Heart right ventricle (tissue), 16 donors: ENCODE data around the gene GDI1. TPM values are rescaled to one million over a fixed set of nuclear protein-coding genes. Genes with fewer than 3 reads are reported as not detected.

Experiments used
- ATAC-seq, 8 donors: fragments of 200-7000 bp; cut with Tn5 transposase; one replicate each; pipeline ENCODE4 v1.9.1; 2020; ENCODE audit warnings: mild to moderate bottlenecking in 8 of 8, moderate library complexity in 8 of 8, moderate number of reproducible peaks in 1 of 8
- DNase-seq, 2 donors: peaks; one replicate each; pipeline ENCODE4 v3.0.0-alpha.2; 2020
- H3K27ac ChIP-seq, 10 donors: fragments of 200-600 bp; sonication (generic) in 2 of 10; one replicate each; pipeline versions ENCODE4 v1.5.0 to v1.8.0; 2020 to 2022; ENCODE audit warnings: mild to moderate bottlenecking in 3 of 10
- H3K27me3 ChIP-seq, 7 donors: fragments of 200-600 bp; one replicate each; pipeline ENCODE4 v1.8.0; 2021 to 2022; ENCODE audit warnings: mild to moderate bottlenecking in 2 of 7
- H3K36me3 ChIP-seq, 9 donors: fragments of 200-600 bp; sonication (generic) in 1 of 9; one replicate each; pipeline versions ENCODE4 v1.5.0 to v1.8.0; 2020 to 2022; ENCODE audit warnings: mild to moderate bottlenecking in 2 of 9
- H3K4me1 ChIP-seq, 9 donors: fragments of 200-600 bp; sonication (generic) in 1 of 9; one replicate each; pipeline versions ENCODE4 v1.5.0 to v1.8.0; 2020 to 2022; ENCODE audit warnings: mild to moderate bottlenecking in 4 of 9
- H3K4me3 ChIP-seq, 10 donors: fragments of 200-600 bp; sonication (generic) in 2 of 10; one replicate each; pipeline versions ENCODE4 v1.5.0 to v1.8.0; 2020 to 2022; ENCODE audit warnings: mild to moderate bottlenecking in 7 of 10, moderate library complexity in 2 of 10
- H3K9me3 ChIP-seq, 11 donors: fragments of 200-600 bp in 10 of 11; sonication (generic) in 2 of 11; one replicate each; pipeline versions ENCODE4 v1.5.0 to v1.8.0; 2013 to 2022; ENCODE audit warnings: mild to moderate bottlenecking in 2 of 11, control low read depth in 1 of 11, moderate library complexity in 1 of 11
- WGBS, 2 donors: extraction: QIAGEN DNeasy Blood & Tissue Kit; methylation state at CpG; one replicate each; pipeline ENCODE4 v1.1.7; 2013; ENCODE audit warnings: inconsistent platforms in 1 of 2; 5-methylcytosine and 5-hydroxymethylcytosine counted together
- intact Hi-C, 10 donors: fragments of 100-400 bp; cut with DNase I; formaldehyde crosslinking; loops; one replicate each; pipeline versions ENCODE4 v1.11.1 to v1.14.2; 2022
- polyA plus RNA-seq, 2 donors: library from polyadenylated mRNA; stranded (reverse); fragments of 200-250 nt; gene quantifications; one replicate each; pipeline ENCODE4 v1.2.3, GENCODE V29; 2013
- total RNA-seq, 10 donors: library from RNA; stranded (reverse); fragmentation: NEBNext Ultra II Directional in 3 of 10; extraction: Animal tissue kit (Norgen Biotek cat#: 25700) in 3 of 10; gene quantifications; one replicate each; pipeline versions ENCODE4 v1.2.1 to v1.2.4, GENCODE V29; 2021 to 2023
- TF ChIP-seq, protein P1 (sequence below), 9 donors: fragments of 200-600 bp; sonication (generic) in 2 of 9; IDR thresholded peaks; one replicate each; pipeline versions ENCODE4 v1.5.0 to v1.8.0; 2021 to 2022; ENCODE audit warnings: antibody characterized with exemption in 9 of 9, mild to moderate bottlenecking in 5 of 9, moderate library complexity in 1 of 9
- donor health status: Arrhythmogenic right ventricular cardiomyopathy.
- donor health status: ischemic (EF 13 %, LVEDD 7.1; RV severe dilation, severe dysfunction).
- donor health status: healthy with polysubstance abuse.
- donor health status: DM: no; HTN: yes; CAD: no.
- donor health status: DM: no; HTN: no; CAD: no.
- donor health status: ischemic (EF 25% LVEDD 6.9; RV normal size, moderate dysfunction).
- donor health status: ischemic (EF 25% LVEDD 5.7; RV mildly dilated, moderate dysfunction).
- donor health status: healthy.
- donor health status: DM: yes; HTN: yes; CAD: no.
- donor health status: Ischemic cardiomyopathy.
- donor health status: ischemic (EF 35%, LVEDD 5.7; RV mildly dilated, moderate dysfunction).
- donor health status: nonischemic (EF 11% LVEDD 7.7; RV severe dilation, severe dysfunction).
- donor health status: DM: yes; HTN: yes; CAD: no.
- donor health status: PGD.
- donor health status: ischemic (EF 29% LVEDD 5.4; RV normal size, mild dysfunction).
- donor health status: nonischemic (EF 23%, LVEDD 6.1; RV moderate dilation, normal function).

The GDI1 gene
- total and polyA plus RNA-seq, 12 donors = 67.5 to 117 (median 79.3) TPM

DNA sequence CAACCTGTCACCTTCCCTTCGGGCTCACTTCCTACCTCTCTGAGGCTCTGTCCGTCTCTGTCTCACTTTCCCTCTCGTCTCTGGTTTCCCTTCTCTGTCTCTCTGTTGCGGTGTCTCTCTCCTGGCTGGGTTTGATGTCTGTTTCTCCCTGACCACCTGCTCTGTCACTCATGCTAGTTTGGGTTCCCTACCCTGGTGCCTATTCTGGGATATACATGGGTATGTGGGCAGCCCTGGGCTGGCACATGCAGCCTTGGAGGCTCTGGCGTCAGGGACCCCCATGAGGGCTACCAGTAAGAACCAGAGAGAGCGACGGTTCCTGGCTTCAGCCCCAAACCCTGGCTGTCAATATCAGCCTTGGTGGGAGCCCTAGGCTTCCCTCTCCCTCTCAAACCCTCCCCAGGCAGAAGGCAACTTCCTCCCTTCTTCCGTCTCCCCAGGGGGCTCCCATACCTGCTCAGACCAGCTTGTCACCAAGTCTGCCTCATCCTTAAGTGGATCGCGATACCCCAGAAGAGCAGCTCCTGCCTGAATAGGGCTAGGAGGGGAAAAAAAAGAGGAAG, 28.2 kb upstream of the GDI1 start:
- ATAC-seq (no peak), DNase-seq (no peak)
- intact Hi-C loops = no loop called here
- peaks cover 0 to 7% (median 0%) of the 10 kb centered on the region in 9 donors for H3K36me3 ChIP-seq
- H3K4me3 ChIP-seq = peak overlapping the region in 9 of 10 donors; percentile 18 to 55 (median 46)
- 42 to 47% methylated on average over 7 to 10 of the region's 10 CpGs for WGBS, 2 donors
- H3K4me1 ChIP-seq = peaks cover 0 to 32% (median 12%) of the 10 kb centered on the region in 9 donors
- TF ChIP-seq, protein P1, sequence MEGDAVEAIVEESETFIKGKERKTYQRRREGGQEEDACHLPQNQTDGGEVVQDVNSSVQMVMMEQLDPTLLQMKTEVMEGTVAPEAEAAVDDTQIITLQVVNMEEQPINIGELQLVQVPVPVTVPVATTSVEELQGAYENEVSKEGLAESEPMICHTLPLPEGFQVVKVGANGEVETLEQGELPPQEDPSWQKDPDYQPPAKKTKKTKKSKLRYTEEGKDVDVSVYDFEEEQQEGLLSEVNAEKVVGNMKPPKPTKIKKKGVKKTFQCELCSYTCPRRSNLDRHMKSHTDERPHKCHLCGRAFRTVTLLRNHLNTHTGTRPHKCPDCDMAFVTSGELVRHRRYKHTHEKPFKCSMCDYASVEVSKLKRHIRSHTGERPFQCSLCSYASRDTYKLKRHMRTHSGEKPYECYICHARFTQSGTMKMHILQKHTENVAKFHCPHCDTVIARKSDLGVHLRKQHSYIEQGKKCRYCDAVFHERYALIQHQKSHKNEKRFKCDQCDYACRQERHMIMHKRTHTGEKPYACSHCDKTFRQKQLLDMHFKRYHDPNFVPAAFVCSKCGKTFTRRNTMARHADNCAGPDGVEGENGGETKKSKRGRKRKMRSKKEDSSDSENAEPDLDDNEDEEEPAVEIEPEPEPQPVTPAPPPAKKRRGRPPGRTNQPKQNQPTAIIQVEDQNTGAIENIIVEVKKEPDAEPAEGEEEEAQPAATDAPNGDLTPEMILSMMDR (IDR thresholded peaks at IDR 0.05) = no peak
- no peaks in the 10 kb centered on the region for H3K27me3 ChIP-seq
- no peaks in the 10 kb centered on the region for H3K9me3 ChIP-seq
- H3K27ac ChIP-seq = peak overlapping the region in 9 of 10 donors; percentile 53 to 86 (median 79)

DNA sequence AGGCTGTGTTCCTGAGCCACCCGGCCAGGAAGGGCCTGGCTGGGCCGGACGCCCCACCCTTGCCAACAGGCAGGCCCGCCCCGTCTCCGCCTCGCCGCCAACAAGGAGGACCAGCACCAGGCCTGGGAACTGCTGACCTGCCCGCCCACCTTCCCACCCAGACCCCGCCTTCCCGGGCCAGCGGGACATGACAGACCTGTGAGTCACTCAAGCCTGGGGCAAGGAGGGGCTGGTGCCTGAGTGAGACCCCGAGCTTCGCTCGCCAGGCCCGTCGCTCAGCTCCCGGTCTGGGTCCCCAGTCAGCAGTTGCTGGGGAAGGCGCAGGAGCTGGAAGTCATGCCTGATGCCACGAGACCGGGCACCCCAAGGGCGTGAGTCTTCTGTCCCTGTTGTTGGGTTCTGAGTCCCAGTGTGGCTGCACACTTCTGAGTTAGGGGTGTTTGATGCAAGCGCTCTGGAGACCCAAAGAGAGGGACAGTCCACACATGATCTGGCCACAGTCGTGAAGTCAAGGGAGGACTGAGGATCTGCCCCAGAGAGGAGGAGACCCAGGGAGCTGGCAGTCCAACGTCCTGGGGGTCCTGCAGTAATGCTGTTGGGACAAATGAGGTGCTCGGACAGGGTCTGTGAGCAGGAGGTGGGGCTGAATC, 27.6 kb upstream of the GDI1 start, which contains the start of gene DNASE1L1:
TSS of gene DNASE1L1 (minus strand) at position 33 of the 650 bp plus-strand sequence. CDS start 3,686 bp downstream, outside the sequence.
- peak; percentile 34 to 89 (median 73) for ATAC-seq
- WGBS, 2 donors = 31 to 36% methylated on average over 19 to 26 of the region's 26 CpGs
- Histone ChIP-seq H3K27ac (peak within 1 kb of the TSS in 9 of 10 donors; percentile 57 to 86 (median 79)), H3K9me3 (no peaks in the 10 kb centered on the region), H3K27me3 (no peaks in the 10 kb centered on the region), H3K36me3 (peaks cover 0 to 11% (median 0%) of the 10 kb centered on the region in 9 donors), H3K4me1 (peaks cover 0 to 32% (median 12%) of the 10 kb centered on the region in 9 donors), H3K4me3 (peak within 1 kb of the TSS in 9 of 10 donors; percentile 18 to 55 (median 46))
- intact Hi-C loops = no loop called here
- DNase-seq = peak; percentile 77 to 83
- TF ChIP-seq, protein P1 (IDR thresholded peaks at IDR 0.05) = no peak

DNA sequence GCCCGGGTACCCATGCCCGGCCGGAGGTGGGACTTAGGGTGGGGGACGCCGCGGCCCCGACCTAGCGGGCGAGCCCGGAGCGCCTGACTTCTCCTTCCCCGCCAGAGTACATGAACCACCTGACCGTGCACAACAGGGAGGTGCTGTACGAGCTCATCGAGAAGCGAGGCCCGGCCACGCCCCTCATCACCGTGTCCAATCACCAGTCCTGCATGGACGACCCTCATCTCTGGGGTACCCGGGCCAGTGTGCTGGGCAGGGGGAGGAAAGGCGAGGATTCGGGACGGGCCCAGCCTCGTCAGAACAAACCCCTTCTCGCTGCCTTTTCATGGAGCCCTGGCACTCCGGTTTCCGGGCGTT, 25.0 kb upstream of the GDI1 start:
- intact Hi-C loops = no loop called here
- 0 to 3% methylated on average over 20 to 28 of the region's 29 CpGs for WGBS, 2 donors
- ATAC-seq (peak; percentile 74 to 83 (median 80)), DNase-seq (peak; percentile 53 to 62)
- H3K4me3 ChIP-seq = peak overlapping the region; percentile 56 to 85 (median 82)
- H3K27ac ChIP-seq = peak overlapping the region; percentile 90 to 99 (median 96)
- peaks cover 0 to 32% (median 12%) of the 10 kb centered on the region in 9 donors for H3K4me1 ChIP-seq
- TF ChIP-seq, protein P1 (IDR thresholded peaks at IDR 0.05) = no peak
- H3K9me3 ChIP-seq = no peaks in the 10 kb centered on the region
- H3K36me3 ChIP-seq = peaks cover 0 to 15% (median 0%) of the 10 kb centered on the region in 9 donors
- no peaks in the 10 kb centered on the region for H3K27me3 ChIP-seq

DNA sequence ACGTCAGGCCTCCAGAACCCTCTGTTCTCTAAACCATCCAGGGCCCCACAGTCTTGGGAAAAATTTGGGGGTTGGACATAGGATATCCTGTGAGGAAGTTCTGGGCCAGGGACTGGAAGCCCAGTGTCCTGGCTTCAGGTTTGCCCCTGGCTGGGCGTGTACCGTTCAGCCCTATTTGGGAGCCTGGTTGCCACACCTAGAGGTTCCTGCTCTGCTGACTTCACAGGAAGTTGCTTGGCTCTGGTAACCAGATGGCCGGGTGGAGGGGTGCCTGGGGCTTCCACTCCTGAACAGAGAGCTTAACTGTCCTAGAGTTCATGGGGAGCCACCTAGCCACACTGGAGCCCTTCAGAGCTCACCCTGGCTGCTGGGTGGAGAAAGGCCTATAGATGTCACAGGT, 24.5 kb upstream of the GDI1 start:
- Histone ChIP-seq H3K36me3 (peaks cover 0 to 15% (median 0%) of the 10 kb centered on the region in 9 donors), H3K9me3 (no peaks in the 10 kb centered on the region), H3K4me1 (peaks cover 0 to 32% (median 12%) of the 10 kb centered on the region in 9 donors), H3K27ac (peak overlapping the region; percentile 90 to 99 (median 96)), H3K4me3 (peak overlapping the region; percentile 56 to 85 (median 82)), H3K27me3 (no peaks in the 10 kb centered on the region)
- TF ChIP-seq, protein P1 (IDR thresholded peaks at IDR 0.05) = no peak
- intact Hi-C loops = no loop called here
- DNase-seq (peak; percentile 23 to 24), ATAC-seq (peak in 7 of 8 donors; percentile 17 to 64 (median 57))
- 38 to 47% methylated on average over 3 to 4 of the region's 4 CpGs for WGBS, 2 donors
